GM19023 (cell line): Measurements from ENCODE around the gene ZNF26.

Experiments
- ATAC-seq: cut with Tn5 transposase; IDR thresholded peaks from one replicate; pipeline ENCODE4 v1.9.1; 2021; ENCODE audit warnings: mild to moderate bottlenecking, moderate library complexity; ENCODE audit not compliant: unreplicated experiment

Gene ZNF26

GRCh38 chr12:133058203-133059113 is 72.3 kb downstream of the ZNF26 start:
- no peak for ATAC-seq

- ATAC-seq = no peak
Measured at GRCh38 chr12:133061954-133062353, 75.8 kb downstream of the ZNF26 start.

GRCh38 chr12:133063556-133063955 is 77.4 kb downstream of the ZNF26 start:
- no peak for ATAC-seq

- no peak for ATAC-seq
Measured at GRCh38 chr12:133073836-133074235, 87.7 kb downstream of the ZNF26 start.
